ENCODE results near the gene USP53. TPM values are rescaled to one million over a fixed set of nuclear protein-coding genes. Genes with fewer than 3 reads are reported as not detected.

Gene USP53
- total RNA-seq, 3 donors from 2014 or later (not counting 1 experiment from before 2014, with no cell fraction given): 8.9 to 10.5 (median 9.3) TPM

DNA sequence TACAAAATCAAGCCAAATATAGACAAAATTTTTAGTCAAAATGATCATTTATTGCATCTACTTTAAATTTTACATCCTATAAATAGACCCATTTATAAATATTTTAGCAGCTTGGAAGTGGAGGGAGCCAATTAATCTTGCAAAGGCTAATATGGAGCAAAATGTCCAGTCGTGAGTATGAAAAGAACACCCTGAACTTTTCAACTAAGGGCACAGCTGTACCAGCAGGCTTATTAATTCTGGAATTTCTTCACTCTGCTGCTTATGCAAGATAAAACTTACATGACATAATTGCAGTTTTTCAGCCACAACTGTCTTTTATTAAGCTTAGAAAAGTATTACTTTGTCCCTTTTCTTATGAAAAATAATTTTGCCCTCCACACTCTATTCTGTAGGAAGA, 22.9 kb upstream of the USP53 start:
- intact Hi-C loops (cut with micrococcal nuclease): no loop called here
- Histone ChIP-seq H3K36me3 (ENCODE audit: control insufficient read depth, insufficient read depth, low read length) (no peaks in the 10 kb centered on the region), H3K27ac (ENCODE audit: low read length) (no peak overlapping the region), H3K9me3 (ENCODE audit: control insufficient read depth, insufficient read depth, low read length) (no peaks in the 10 kb centered on the region), H3K4me1 (ENCODE audit: control insufficient read depth, insufficient read depth, low read length) (no peaks in the 10 kb centered on the region), H3K27me3 (ENCODE audit: control insufficient read depth, insufficient read depth, low read length) (no peaks in the 10 kb centered on the region), H3K4me3 (ENCODE audit: low read length) (no peak overlapping the region)
- H3K9me3 Mint-ChIP-seq: no peaks in the 10 kb centered on the region
- H3K27ac Mint-ChIP-seq: no peak overlapping the region
- no peak overlapping the region for H3K4me3 Mint-ChIP-seq
- 78% methylated on average over 1 of the region's 1 CpG for WGBS (ENCODE audit: insufficient coverage)
- H3K4me1 Mint-ChIP-seq: no peaks in the 10 kb centered on the region
- peaks cover 5 to 15% of the 10 kb centered on the region in 2 donors for H3K27me3 Mint-ChIP-seq (ENCODE audit: low read depth in 2 of 2)
- no peaks in the 10 kb centered on the region for H3K36me3 Mint-ChIP-seq
- ATAC-seq: no peak
- no peak for DNase-seq
- TF ChIP-seq, protein P1, sequence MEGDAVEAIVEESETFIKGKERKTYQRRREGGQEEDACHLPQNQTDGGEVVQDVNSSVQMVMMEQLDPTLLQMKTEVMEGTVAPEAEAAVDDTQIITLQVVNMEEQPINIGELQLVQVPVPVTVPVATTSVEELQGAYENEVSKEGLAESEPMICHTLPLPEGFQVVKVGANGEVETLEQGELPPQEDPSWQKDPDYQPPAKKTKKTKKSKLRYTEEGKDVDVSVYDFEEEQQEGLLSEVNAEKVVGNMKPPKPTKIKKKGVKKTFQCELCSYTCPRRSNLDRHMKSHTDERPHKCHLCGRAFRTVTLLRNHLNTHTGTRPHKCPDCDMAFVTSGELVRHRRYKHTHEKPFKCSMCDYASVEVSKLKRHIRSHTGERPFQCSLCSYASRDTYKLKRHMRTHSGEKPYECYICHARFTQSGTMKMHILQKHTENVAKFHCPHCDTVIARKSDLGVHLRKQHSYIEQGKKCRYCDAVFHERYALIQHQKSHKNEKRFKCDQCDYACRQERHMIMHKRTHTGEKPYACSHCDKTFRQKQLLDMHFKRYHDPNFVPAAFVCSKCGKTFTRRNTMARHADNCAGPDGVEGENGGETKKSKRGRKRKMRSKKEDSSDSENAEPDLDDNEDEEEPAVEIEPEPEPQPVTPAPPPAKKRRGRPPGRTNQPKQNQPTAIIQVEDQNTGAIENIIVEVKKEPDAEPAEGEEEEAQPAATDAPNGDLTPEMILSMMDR (IDR thresholded peaks at IDR 0.05): no peak

DNA sequence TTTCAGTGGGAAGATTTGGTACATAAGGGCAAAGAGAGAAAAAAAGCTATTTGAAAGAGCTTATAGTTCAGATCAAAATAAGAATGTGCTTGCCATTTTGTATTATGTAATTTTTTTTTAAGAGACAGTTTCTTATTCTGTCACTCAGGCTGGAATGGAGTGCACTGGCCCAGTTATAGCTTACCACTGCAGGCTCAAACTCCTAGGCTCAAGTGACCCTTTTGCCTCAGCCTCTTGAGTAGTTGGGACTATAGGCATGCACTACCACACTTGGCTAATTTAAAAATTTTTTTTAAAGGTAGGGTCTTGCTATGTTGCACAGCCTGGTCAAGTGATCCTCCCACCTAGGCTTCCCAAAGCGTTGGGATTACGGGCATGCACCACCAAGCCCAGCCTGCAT, 22.2 kb upstream of the USP53 start:
- H3K4me3 Mint-ChIP-seq: no peak overlapping the region
- no peaks in the 10 kb centered on the region for H3K36me3 ChIP-seq (ENCODE audit: control insufficient read depth, insufficient read depth, low read length)
- H3K27me3 ChIP-seq (ENCODE audit: control insufficient read depth, insufficient read depth, low read length): no peaks in the 10 kb centered on the region
- DNase-seq: no peak
- H3K27me3 Mint-ChIP-seq (ENCODE audit: low read depth in 2 of 2): peaks cover 3 to 17% of the 10 kb centered on the region in 2 donors
- no peaks in the 10 kb centered on the region for H3K4me1 ChIP-seq (ENCODE audit: control insufficient read depth, insufficient read depth, low read length)
- no peaks in the 10 kb centered on the region for H3K9me3 Mint-ChIP-seq
- H3K4me1 Mint-ChIP-seq: no peaks in the 10 kb centered on the region
- no peak overlapping the region for H3K27ac Mint-ChIP-seq
- H3K36me3 Mint-ChIP-seq: no peaks in the 10 kb centered on the region
- no peak overlapping the region for H3K27ac ChIP-seq (ENCODE audit: low read length)
- no peaks in the 10 kb centered on the region for H3K9me3 ChIP-seq (ENCODE audit: control insufficient read depth, insufficient read depth, low read length)
- TF ChIP-seq, protein P1 (IDR thresholded peaks at IDR 0.05): no peak
- H3K4me3 ChIP-seq (ENCODE audit: low read length): no peak overlapping the region
- no peak for ATAC-seq
- WGBS (ENCODE audit: insufficient coverage): 88% methylated on average over 2 of the region's 2 CpGs
- intact Hi-C loops (cut with micrococcal nuclease): no loop called here

- intact Hi-C loops (cut with micrococcal nuclease): no loop called here
- DNase-seq (no peak), ATAC-seq (no peak)
- H3K27ac Mint-ChIP-seq: no peak overlapping the region
- H3K4me1 Mint-ChIP-seq: no peaks in the 10 kb centered on the region
- no peaks in the 10 kb centered on the region for H3K9me3 ChIP-seq (ENCODE audit: control insufficient read depth, insufficient read depth, low read length)
- no peak overlapping the region for H3K27ac ChIP-seq (ENCODE audit: low read length)
- no peaks in the 10 kb centered on the region for H3K9me3 Mint-ChIP-seq
- H3K4me1 ChIP-seq (ENCODE audit: control insufficient read depth, insufficient read depth, low read length): no peaks in the 10 kb centered on the region
- 76% methylated on average over 2 of the region's 3 CpGs for WGBS (ENCODE audit: insufficient coverage)
- no peak overlapping the region for H3K4me3 ChIP-seq (ENCODE audit: low read length)
- no peaks in the 10 kb centered on the region for H3K27me3 ChIP-seq (ENCODE audit: control insufficient read depth, insufficient read depth, low read length)
- TF ChIP-seq, protein P1 (IDR thresholded peaks at IDR 0.05): no peak
- H3K36me3 Mint-ChIP-seq: no peaks in the 10 kb centered on the region
- peaks cover 3 to 21% of the 10 kb centered on the region in 2 donors for H3K27me3 Mint-ChIP-seq (ENCODE audit: low read depth in 2 of 2)
- no peaks in the 10 kb centered on the region for H3K36me3 ChIP-seq (ENCODE audit: control insufficient read depth, insufficient read depth, low read length)
- H3K4me3 Mint-ChIP-seq: no peak overlapping the region
Measured at GRCh38 chr4:119191505-119191904, 21.0 kb upstream of the USP53 start.

DNA sequence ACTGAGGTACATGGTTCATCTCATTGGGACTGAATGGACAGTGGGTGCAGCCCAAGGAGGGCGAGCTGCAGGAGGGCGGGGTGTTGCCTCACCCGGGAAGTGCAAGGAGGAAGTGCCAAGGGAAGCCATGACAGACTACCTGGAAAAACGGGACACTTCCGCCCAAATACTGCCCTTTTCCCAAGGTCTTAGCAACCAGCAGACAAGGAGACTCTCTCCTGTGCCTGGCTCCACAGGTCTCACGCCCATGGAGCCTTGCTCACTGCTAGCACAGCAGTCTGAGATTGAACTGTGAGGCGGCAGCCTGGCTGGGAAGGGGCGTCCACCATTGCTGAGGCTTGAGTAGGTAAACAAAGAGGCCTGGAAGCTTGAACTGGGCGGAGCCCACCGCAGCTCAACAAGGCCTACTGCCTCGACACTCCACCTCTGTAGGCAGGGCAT, 14.7 kb upstream of the USP53 start:
- Mint-ChIP-seq H3K27me3 (ENCODE audit: low read depth in 2 of 2) (peaks cover 15 to 49% of the 10 kb centered on the region in 2 donors), H3K9me3 (no peaks in the 10 kb centered on the region), H3K27ac (no peak overlapping the region), H3K4me3 (no peak overlapping the region), H3K36me3 (no peaks in the 10 kb centered on the region), H3K4me1 (no peaks in the 10 kb centered on the region)
- WGBS (ENCODE audit: insufficient coverage): 89% methylated on average over 11 of the region's 11 CpGs
- ATAC-seq (no peak), DNase-seq (no peak)
- H3K4me3 ChIP-seq (ENCODE audit: low read length): no peak overlapping the region
- intact Hi-C loops (cut with micrococcal nuclease): no loop called here
- H3K27me3 ChIP-seq (ENCODE audit: control insufficient read depth, insufficient read depth, low read length): no peaks in the 10 kb centered on the region
- H3K27ac ChIP-seq (ENCODE audit: low read length): no peak overlapping the region
- no peaks in the 10 kb centered on the region for H3K36me3 ChIP-seq (ENCODE audit: control insufficient read depth, insufficient read depth, low read length)
- no peaks in the 10 kb centered on the region for H3K9me3 ChIP-seq (ENCODE audit: control insufficient read depth, insufficient read depth, low read length)
- H3K4me1 ChIP-seq (ENCODE audit: control insufficient read depth, insufficient read depth, low read length): no peaks in the 10 kb centered on the region
- TF ChIP-seq, protein P1 (IDR thresholded peaks at IDR 0.05): no peak
